HepG2 (cell line): ENCODE data around the gene TALDO1.

Experiments used
- ELF1 ChIP-seq: sonication (generic); formaldehyde crosslinking; IDR thresholded peaks from 2 replicates; pipeline ENCODE4 v1.4.0; 2020; ENCODE audit warnings: missing genetic modification reagents
- ETV6 ChIP-seq: sonication (generic); formaldehyde crosslinking; conservative IDR thresholded peaks from 2 replicates; pipeline ENCODE4 v1.4.0; 2020; ENCODE audit warnings: missing genetic modification reagents
- KAT8 ChIP-seq: IDR thresholded peaks from 2 replicates; pipeline ENCODE4 v1.6.1; 2016; ENCODE audit warnings: missing genetic modification reagents, missing compliant biosample characterization
- ZNF251 ChIP-seq: sonication (generic); formaldehyde crosslinking; IDR thresholded peaks from 2 replicates; pipeline ENCODE4 v1.9.0; 2021; ENCODE audit warnings: mild to moderate bottlenecking, missing genetic modification reagents
- ZNF256 ChIP-seq: sonication (generic); formaldehyde crosslinking; conservative IDR thresholded peaks from 2 replicates; pipeline ENCODE4 v1.4.0; 2020; ENCODE audit warnings: missing genetic modification reagents
- ZNF280D ChIP-seq: sonication (generic); formaldehyde crosslinking; IDR thresholded peaks from 2 replicates; pipeline ENCODE4 v1.5.1; 2020; ENCODE audit warnings: mild to moderate bottlenecking, missing genetic modification reagents

DNA sequence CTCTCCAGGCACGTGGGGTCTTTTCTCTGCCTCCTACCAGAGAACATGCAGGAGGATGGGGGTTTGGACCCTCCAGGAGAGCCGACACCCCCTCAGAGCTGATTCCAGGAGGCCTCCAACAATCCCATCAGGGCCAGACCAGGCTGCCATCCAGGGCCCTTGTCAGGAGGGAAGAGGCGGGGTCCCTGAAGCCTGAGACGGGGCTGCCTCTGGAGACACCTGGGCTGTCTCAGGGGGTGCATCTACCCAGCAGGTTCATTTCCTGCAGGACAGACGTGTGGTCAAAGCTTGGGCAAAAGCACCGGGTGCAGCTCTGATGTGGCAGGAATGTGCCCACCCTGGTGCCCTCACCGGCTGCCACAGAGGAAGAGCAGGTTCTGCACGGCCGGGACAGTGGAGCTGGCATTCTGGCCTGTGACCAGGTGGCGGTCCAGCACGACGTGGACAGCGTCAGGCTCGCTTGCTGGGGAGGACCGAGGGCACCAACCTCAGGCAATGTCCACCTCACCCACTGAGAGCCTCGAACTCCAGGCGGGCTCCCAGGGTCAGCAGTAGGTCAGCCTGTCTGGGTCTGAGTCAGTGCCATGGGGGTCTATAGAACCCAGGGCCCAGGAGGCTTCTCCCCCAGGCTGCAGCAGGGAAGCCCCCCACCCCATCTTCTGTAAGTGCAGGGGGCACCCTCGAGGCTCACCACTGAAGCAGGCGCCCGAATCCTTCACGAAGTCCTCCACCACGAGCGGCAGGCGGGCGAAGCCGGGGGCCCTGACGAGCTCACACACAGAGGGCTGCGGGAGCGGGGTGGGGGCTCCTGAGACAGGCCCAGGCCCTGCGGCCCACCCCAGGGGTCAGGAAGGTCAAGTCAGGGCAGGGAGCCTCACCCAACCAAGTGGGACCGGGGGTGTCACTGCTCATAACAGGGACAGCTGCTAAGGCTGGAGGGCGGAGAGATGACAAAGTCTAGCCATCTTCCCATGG lies 23.7 kb downstream of the TALDO1 start:
- TF ChIP-seq KAT8 (CRISPR knock-in tag): no peak
- no peak for TF ChIP-seq ZNF256 (CRISPR knock-in tag)
- TF ChIP-seq ETV6 (CRISPR knock-in tag): no peak
- no peak for TF ChIP-seq ZNF280D (CRISPR knock-in tag)
- TF ChIP-seq ELF1 (CRISPR knock-in tag): no peak
- TF ChIP-seq ZNF251 (CRISPR knock-in tag): no peak
